ENCODE measurements around the gene FURIN. TPM values are rescaled to one million over a fixed set of nuclear protein-coding genes. Genes with fewer than 3 reads are reported as not detected.

FURIN gene
- total and polyA plus RNA-seq, 9 of the 15 experiments (the other 6 are each of a cell fraction or from before 2014, with no cell fraction given), result 0.92 to 99.9 (median 34.8) TPM

GRCh38 chr15:90931828-90932659 is 63.7 kb downstream of the FURIN start, which contains the start of gene HDDC3 (continued):
- no peak for TF ChIP-seq TFAM (CRISPR knock-in tag; conservative IDR thresholded peaks at IDR 0.05)
- TF ChIP-seq NFIX (CRISPR knock-in tag; IDR thresholded peaks at IDR 0.05; ENCODE audit: low read depth), result no peak
- no peak for TF ChIP-seq FOXK1 (CRISPR knock-in tag; IDR thresholded peaks at IDR 0.05; ENCODE audit: borderline replicate concordance)
- no peak for TF ChIP-seq SMARCA5 (IDR thresholded peaks at IDR 0.05)
- TF ChIP-seq CXXC5 (CRISPR knock-in tag; IDR thresholded peaks at IDR 0.05), result peak; percentile 82
- no peak for TF ChIP-seq CBX5 (IDR thresholded peaks at IDR 0.05; ENCODE audit: borderline replicate concordance, low read depth)
- peak; percentile 91 for TF ChIP-seq CHD1 (IDR thresholded peaks at IDR 0.05; ENCODE audit: low read length)
- peak; percentile 34 for TF ChIP-seq ZNF592 (IDR thresholded peaks at IDR 0.05)
- TF ChIP-seq MAFK (IDR thresholded peaks at IDR 0.05; ENCODE audit: low read length), result 0 out of 2 replicates have a peak, but pooled peaks have one; percentile 12
- TF ChIP-seq IRF9 (tag; IDR thresholded peaks at IDR 0.05), result no peak
- TF ChIP-seq RFX5 (IDR thresholded peaks at IDR 0.05; ENCODE audit: low read depth, low read length), result peak; percentile 47; the same call in 1 of the 2 replicates
- TF ChIP-seq CGGBP1 (CRISPR knock-in tag; IDR thresholded peaks at IDR 0.05), result no peak
- peak; percentile 49 for TF ChIP-seq SMAD4 (CRISPR knock-in tag; conservative IDR thresholded peaks at IDR 0.05)
- peak in 1 of 2 experiments; percentile 58; a peak in 1 of 3 replicates for TF ChIP-seq CBX3 (IDR thresholded peaks at IDR 0.05; ENCODE audit: borderline replicate concordance in 1 of 2, low read length in 2 of 2)
- TF ChIP-seq MYBL2 (IDR thresholded peaks at IDR 0.05; ENCODE audit: low read depth), result no peak
- no peak for TF ChIP-seq MYBL2 (CRISPR knock-in tag; IDR thresholded peaks at IDR 0.05; ENCODE audit: borderline replicate concordance)
- no peak for TF ChIP-seq E2F4 (CRISPR knock-in tag; IDR thresholded peaks at IDR 0.05; ENCODE audit: low read depth)
- TF ChIP-seq ZNF668 (CRISPR knock-in tag; IDR thresholded peaks at IDR 0.05), result no peak
- peak; percentile 97 for TF ChIP-seq RBFOX2 (IDR thresholded peaks at IDR 0.05; ENCODE audit: low read depth, low read length)

Data from K562 (cell line).